Trophoblast cell (in vitro differentiated cells and primary cell): ENCODE measurements around the gene MAGI2.

Experiments
- DNase-seq, 2 donors: peaks; one replicate each; pipeline ENCODE4 v3.0.0-alpha.2; 2016
- H2AFZ ChIP-seq: 2 replicates; pipeline ENCODE4 v1.6.1; 2013; ENCODE audit warnings: low read length, moderate library complexity, mild to moderate bottlenecking; ENCODE audit not compliant: insufficient read depth, poor library complexity
- H2AK5ac ChIP-seq: 2 replicates; pipeline ENCODE4 v1.6.1; 2013; ENCODE audit warnings: mild to moderate bottlenecking, low read length
- H2BK120ac ChIP-seq: 2 replicates; pipeline ENCODE4 v1.6.1; 2013; ENCODE audit warnings: low read length, mild to moderate bottlenecking, moderate library complexity; ENCODE audit not compliant: insufficient read depth, poor library complexity
- H2BK12ac ChIP-seq: 2 replicates; pipeline ENCODE4 v1.6.1; 2013; ENCODE audit warnings: mild to moderate bottlenecking, low read length, moderate library complexity
- H2BK5ac ChIP-seq: 2 replicates; pipeline ENCODE4 v1.6.1; 2013; ENCODE audit warnings: low read length, low read depth, moderate library complexity, mild to moderate bottlenecking; ENCODE audit not compliant: poor library complexity
- H3K14ac ChIP-seq: 2 replicates; pipeline ENCODE4 v1.6.1; 2013; ENCODE audit warnings: mild to moderate bottlenecking, low read length
- H3K18ac ChIP-seq: 2 replicates; pipeline ENCODE4 v1.6.1; 2013; ENCODE audit warnings: mild to moderate bottlenecking, low read length
- H3K23ac ChIP-seq: 2 replicates; pipeline ENCODE4 v1.6.1; 2013; ENCODE audit warnings: low read length
- H3K27ac ChIP-seq: 2 replicates; pipeline ENCODE4 v1.5.1; 2013; ENCODE audit warnings: low read depth, mild to moderate bottlenecking, inconsistent platforms, low read length, moderate library complexity
- H3K27me3 ChIP-seq: 2 replicates; pipeline ENCODE4 v1.6.1; 2013; ENCODE audit warnings: inconsistent platforms, mild to moderate bottlenecking, low read length, moderate library complexity; ENCODE audit not compliant: insufficient read depth
- H3K36me3 ChIP-seq, 2 experiments: 1 replicate in 1 of 2; 2 replicates in 1 of 2; pipeline ENCODE4 v1.6.1; 2013; ENCODE audit warnings: low read length in 2 of 2, mild to moderate bottlenecking in 2 of 2, moderate library complexity in 1 of 2; ENCODE audit not compliant: insufficient read depth in 2 of 2, control insufficient read depth in 1 of 2
- H3K4ac ChIP-seq: 2 replicates; pipeline ENCODE4 v1.6.1; 2013; ENCODE audit warnings: low read depth, mild to moderate bottlenecking, low read length, moderate library complexity
- H3K4me1 ChIP-seq, 2 experiments: 1 replicate in 1 of 2; 2 replicates in 1 of 2; pipeline ENCODE4 v1.6.1; 2013; ENCODE audit warnings: low read length in 2 of 2, mild to moderate bottlenecking in 2 of 2, moderate library complexity in 1 of 2; ENCODE audit not compliant: insufficient read depth in 2 of 2, control insufficient read depth in 1 of 2
- H3K4me2 ChIP-seq: 2 replicates; pipeline ENCODE4 v1.6.1; 2013; ENCODE audit warnings: inconsistent platforms, mild to moderate bottlenecking, low read length, moderate library complexity
- H3K4me3 ChIP-seq: 2 replicates; pipeline ENCODE4 v1.5.1; 2013; ENCODE audit warnings: mild to moderate bottlenecking, low read depth, low read length, inconsistent platforms
- H3K79me1 ChIP-seq: one replicate; pipeline ENCODE4 v1.6.1; 2013; ENCODE audit warnings: low read length
- H3K79me2 ChIP-seq: 2 replicates; pipeline ENCODE4 v1.6.1; 2013; ENCODE audit warnings: low read length, mild to moderate bottlenecking; ENCODE audit not compliant: control insufficient read depth, insufficient read depth, poor library complexity
- H3K9ac ChIP-seq: 2 replicates; pipeline ENCODE4 v1.6.1; 2013; ENCODE audit warnings: mild to moderate bottlenecking, low read length
- H3K9me3 ChIP-seq: 2 replicates; pipeline ENCODE4 v1.6.1; 2013; ENCODE audit warnings: low read depth, mild to moderate bottlenecking, control low read depth, inconsistent platforms, low read length; ENCODE audit not compliant: insufficient read depth
- H4K12ac ChIP-seq: 2 replicates; pipeline ENCODE4 v1.6.1; 2013; ENCODE audit warnings: low read depth, mild to moderate bottlenecking, low read length, moderate library complexity
- H4K8ac ChIP-seq: 2 replicates; pipeline ENCODE4 v1.6.1; 2013; ENCODE audit warnings: low read depth, mild to moderate bottlenecking, low read length, moderate library complexity
- H4K91ac ChIP-seq: one replicate; pipeline ENCODE4 v1.6.1; 2013; ENCODE audit warnings: low read depth, mild to moderate bottlenecking, low read length, moderate library complexity
- WGBS: extraction: QIAGEN DNeasy Blood & Tissue Kit; methylation state at CpG from one replicate; pipeline ENCODE4 v1.1.7; 2013; ENCODE audit warnings: missing lambda C conversion rate; ENCODE audit not compliant: insufficient read length, insufficient coverage; ENCODE audit errors: extremely low coverage; 5-methylcytosine and 5-hydroxymethylcytosine counted together

The MAGI2 gene

DNA sequence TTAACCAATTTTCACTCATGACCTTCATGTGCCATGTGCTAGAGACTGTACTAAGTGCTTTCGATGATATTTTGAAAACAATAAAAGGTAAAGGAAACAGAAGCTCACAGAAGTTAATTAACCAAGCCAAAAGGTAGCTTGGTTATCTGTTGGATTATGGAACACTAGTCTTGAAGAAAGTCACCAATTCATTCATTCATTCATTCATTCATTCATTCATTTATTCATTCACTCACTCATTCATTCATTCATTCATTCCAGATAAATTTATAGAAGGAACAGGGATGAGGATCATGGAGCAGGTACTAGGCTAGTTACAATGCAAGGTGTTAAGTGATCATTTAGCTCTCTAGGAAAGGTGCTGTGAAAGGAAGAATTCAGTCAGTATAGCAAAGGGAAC lies 322.8 kb downstream of the MAGI2 start:
- no peak overlapping the region for H2BK12ac ChIP-seq
- no peaks in the 10 kb centered on the region for H3K79me1 ChIP-seq
- no peak overlapping the region for H2BK5ac ChIP-seq
- no peak overlapping the region for H4K8ac ChIP-seq
- H3K9ac ChIP-seq = no peak overlapping the region
- H3K4me1 ChIP-seq = no peaks in the 10 kb centered on the region
- no peak overlapping the region for H3K14ac ChIP-seq
- H3K79me2 ChIP-seq = no peaks in the 10 kb centered on the region
- H3K4me2 ChIP-seq = no peak overlapping the region
- WGBS = no CpG with 5 or more reads among the region's 1 CpG
- H3K4ac ChIP-seq = no peak overlapping the region
- no peak overlapping the region for H3K27ac ChIP-seq
- no peak overlapping the region for H3K23ac ChIP-seq
- H3K18ac ChIP-seq = no peak overlapping the region
- no peak overlapping the region for H4K12ac ChIP-seq
- no peak overlapping the region for H2AK5ac ChIP-seq
- no peaks in the 10 kb centered on the region for H3K9me3 ChIP-seq
- H3K27me3 ChIP-seq = no peaks in the 10 kb centered on the region
- no peak overlapping the region for H3K4me3 ChIP-seq
- no peaks in the 10 kb centered on the region for H3K36me3 ChIP-seq
- no peak for DNase-seq
- H2AFZ ChIP-seq = no peak overlapping the region
- H4K91ac ChIP-seq = no peak overlapping the region
- no peak overlapping the region for H2BK120ac ChIP-seq

GRCh38 chr7:79124331-79124730 lies 329.1 kb downstream of the MAGI2 start:
- H3K18ac ChIP-seq = no peak overlapping the region
- WGBS = no CpG with 5 or more reads among the region's 2 CpGs
- no peak overlapping the region for H4K91ac ChIP-seq
- H2AK5ac ChIP-seq = no peak overlapping the region
- H4K12ac ChIP-seq = no peak overlapping the region
- no peak overlapping the region for H3K4me2 ChIP-seq
- no peak overlapping the region for H3K4me3 ChIP-seq
- no peaks in the 10 kb centered on the region for H3K4me1 ChIP-seq
- no peak for DNase-seq
- H3K9me3 ChIP-seq = no peaks in the 10 kb centered on the region
- no peak overlapping the region for H2BK12ac ChIP-seq
- no peak overlapping the region for H3K23ac ChIP-seq
- no peak overlapping the region for H4K8ac ChIP-seq
- H3K9ac ChIP-seq = no peak overlapping the region
- H3K27ac ChIP-seq = no peak overlapping the region
- H2AFZ ChIP-seq = no peak overlapping the region
- no peaks in the 10 kb centered on the region for H3K79me2 ChIP-seq
- no peaks in the 10 kb centered on the region for H3K36me3 ChIP-seq
- H3K27me3 ChIP-seq = no peaks in the 10 kb centered on the region
- H2BK5ac ChIP-seq = no peak overlapping the region
- no peaks in the 10 kb centered on the region for H3K79me1 ChIP-seq
- no peak overlapping the region for H3K14ac ChIP-seq
- H3K4ac ChIP-seq = no peak overlapping the region
- H2BK120ac ChIP-seq = no peak overlapping the region

DNA sequence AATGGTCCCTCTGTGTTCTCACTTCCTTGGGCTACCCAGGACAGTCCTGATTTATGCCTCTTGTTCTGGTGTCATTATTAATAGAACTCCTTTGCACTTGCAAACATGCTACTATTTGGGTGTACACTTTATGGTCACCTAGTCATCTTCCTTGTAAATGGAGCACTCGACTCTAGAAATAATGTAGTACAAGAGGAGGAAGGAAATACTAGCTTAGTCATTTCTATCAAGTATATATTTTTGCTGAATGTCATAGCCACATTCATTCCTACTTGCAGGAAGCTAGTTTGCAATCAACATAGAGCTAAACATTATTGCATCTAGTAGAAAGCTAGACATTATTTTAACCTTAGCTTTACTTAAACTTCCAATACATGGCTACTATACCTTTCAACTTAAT lies 335.3 kb downstream of the MAGI2 start:
- Histone ChIP-seq H4K12ac (no peak overlapping the region), H3K9ac (no peak overlapping the region), H3K4me2 (no peak overlapping the region), H3K79me1 (no peaks in the 10 kb centered on the region), H2BK12ac (no peak overlapping the region), H3K9me3 (no peaks in the 10 kb centered on the region), H3K4me3 (no peak overlapping the region), H2AK5ac (no peak overlapping the region), H3K14ac (no peak overlapping the region), H3K18ac (no peak overlapping the region), H4K8ac (no peak overlapping the region), H3K27me3 (no peaks in the 10 kb centered on the region), H3K4me1 (no peaks in the 10 kb centered on the region), H3K23ac (no peak overlapping the region), H2BK120ac (no peak overlapping the region), H3K4ac (no peak overlapping the region), H2BK5ac (no peak overlapping the region), H4K91ac (no peak overlapping the region), H3K27ac (no peak overlapping the region), H3K36me3 (no peaks in the 10 kb centered on the region), H3K79me2 (no peaks in the 10 kb centered on the region), H2AFZ (no peak overlapping the region)
- DNase-seq = no peak
- WGBS = no CpG with 5 or more reads among the region's 1 CpG

GRCh38 chr7:79096361-79096805 lies 357.1 kb downstream of the MAGI2 start:
- no peak overlapping the region for H4K8ac ChIP-seq
- H3K4me2 ChIP-seq = no peak overlapping the region
- H3K79me1 ChIP-seq = no peaks in the 10 kb centered on the region
- no peak overlapping the region for H4K12ac ChIP-seq
- no peaks in the 10 kb centered on the region for H3K4me1 ChIP-seq
- no peaks in the 10 kb centered on the region for H3K9me3 ChIP-seq
- H2BK120ac ChIP-seq = no peak overlapping the region
- no peaks in the 10 kb centered on the region for H3K27me3 ChIP-seq
- H3K9ac ChIP-seq = no peak overlapping the region
- no peak overlapping the region for H2BK5ac ChIP-seq
- peak in 1 of 2 donors; percentile 42 for DNase-seq
- no peak overlapping the region for H3K4ac ChIP-seq
- no peak overlapping the region for H3K4me3 ChIP-seq
- H2BK12ac ChIP-seq = no peak overlapping the region
- H3K23ac ChIP-seq = no peak overlapping the region
- no peaks in the 10 kb centered on the region for H3K79me2 ChIP-seq
- no CpG with 5 or more reads among the region's 1 CpG for WGBS
- no peak overlapping the region for H3K27ac ChIP-seq
- H2AK5ac ChIP-seq = no peak overlapping the region
- no peak overlapping the region for H3K18ac ChIP-seq
- no peak overlapping the region for H2AFZ ChIP-seq
- H4K91ac ChIP-seq = no peak overlapping the region
- H3K14ac ChIP-seq = no peak overlapping the region
- H3K36me3 ChIP-seq = no peaks in the 10 kb centered on the region
